H1 (cell line): ENCODE results near the gene POLE4. TPM values are rescaled to one million over a fixed set of nuclear protein-coding genes. Genes with fewer than 3 reads are reported as not detected.

Source experiments
- ASH2L ChIP-seq: fragments of 200-600, 300-600 bp; sonication (generic); IDR thresholded peaks from one replicate; pipeline ENCODE4 v1.7.1; 2017; ENCODE audit warnings: low read length
- CBX5 ChIP-seq: fragments of 300-800, 300-1000 bp; sonication (generic); IDR thresholded peaks from 2 replicates; pipeline ENCODE4 v1.7.1; 2016; ENCODE audit warnings: antibody characterized with exemption, low read length, low read depth
- HDAC6 ChIP-seq: IDR thresholded peaks from one replicate; pipeline ENCODE4 v1.7.1; 2012; ENCODE audit warnings: low read depth, mild to moderate bottlenecking, inconsistent platforms, low read length, moderate library complexity
- POU5F1 ChIP-seq: IDR thresholded peaks from 2 replicates; pipeline ENCODE4 v1.6.1; 2011; ENCODE audit warnings: low read depth, mild to moderate bottlenecking, low read length, moderate library complexity
- polyA plus RNA-seq, 7 experiments: library from polyadenylated mRNA; depleted of rRNA in 3 of 7; stranded (reverse) in 5 of 7; unstranded in 2 of 7; fragments of >200 nt in 5 of 7; fragments of 200-250 nt in 2 of 7; gene quantifications; 1 replicate in 5 of 7; 2 replicates in 1 of 7; 4 replicates in 1 of 7; pipeline versions ENCODE4 v1.2.1 to v1.2.3, GENCODE V29; 2011 to 2013; ENCODE audit warnings: missing spikeins in 2 of 7, mixed read lengths in 2 of 7
- total RNA-seq: library from RNA; stranded (reverse); fragmentation: NEBNext Ultra II Directional; extraction: Animal tissue kit (Norgen Biotek cat#: 25700); gene quantifications from 2 replicates; pipeline ENCODE4 v1.2.1, GENCODE V29; 2021
- TF ChIP-seq, protein P1 (sequence below), 3 experiments: IDR thresholded peaks; 1 replicate in 2 of 3; 2 replicates in 1 of 3; pipeline versions ENCODE4 v1.5.1 to v1.6.1; 2011; ENCODE audit warnings: low read length in 3 of 3, mild to moderate bottlenecking in 3 of 3, inconsistent platforms in 2 of 3, low read depth in 1 of 3, moderate library complexity in 1 of 3; ENCODE audit not compliant: insufficient read depth in 1 of 3; ENCODE audit errors: control extremely low read depth in 1 of 3
- TF ChIP-seq, protein P2 (sequence below): IDR thresholded peaks from 2 replicates; pipeline ENCODE4 v1.6.1; 2011; ENCODE audit warnings: low read depth, mild to moderate bottlenecking, low read length; ENCODE audit not compliant: insufficient read depth

POLE4 gene
- total and polyA plus RNA-seq, 2 of the 8 experiments (the other 6 are each of a cell fraction or from before 2014, with no cell fraction given): 16.7 to 44.7 TPM

DNA sequence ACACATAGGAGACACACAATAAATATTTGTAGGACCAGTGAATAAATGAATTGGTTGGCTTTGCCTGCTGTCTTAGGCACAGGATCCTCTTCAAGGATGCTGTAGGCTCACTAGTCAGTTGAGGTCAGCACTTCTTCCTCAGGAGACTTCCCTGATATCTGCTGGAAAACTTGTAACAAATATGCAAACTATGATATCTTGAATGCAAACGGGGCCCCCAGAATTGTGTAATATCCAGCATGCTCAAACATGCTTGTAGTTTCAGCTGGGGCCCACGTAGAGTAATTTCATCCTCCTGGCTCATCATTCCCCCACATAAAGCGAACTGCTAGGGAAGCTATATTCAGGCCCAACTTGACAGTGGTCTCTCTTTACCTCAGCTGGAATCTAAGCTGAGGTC lies 43.6 kb downstream of the POLE4 start (continued):
- TF ChIP-seq POU5F1 (no peak), ASH2L (no peak), HDAC6 (no peak), CBX5 (no peak)
- TF ChIP-seq, protein P1, sequence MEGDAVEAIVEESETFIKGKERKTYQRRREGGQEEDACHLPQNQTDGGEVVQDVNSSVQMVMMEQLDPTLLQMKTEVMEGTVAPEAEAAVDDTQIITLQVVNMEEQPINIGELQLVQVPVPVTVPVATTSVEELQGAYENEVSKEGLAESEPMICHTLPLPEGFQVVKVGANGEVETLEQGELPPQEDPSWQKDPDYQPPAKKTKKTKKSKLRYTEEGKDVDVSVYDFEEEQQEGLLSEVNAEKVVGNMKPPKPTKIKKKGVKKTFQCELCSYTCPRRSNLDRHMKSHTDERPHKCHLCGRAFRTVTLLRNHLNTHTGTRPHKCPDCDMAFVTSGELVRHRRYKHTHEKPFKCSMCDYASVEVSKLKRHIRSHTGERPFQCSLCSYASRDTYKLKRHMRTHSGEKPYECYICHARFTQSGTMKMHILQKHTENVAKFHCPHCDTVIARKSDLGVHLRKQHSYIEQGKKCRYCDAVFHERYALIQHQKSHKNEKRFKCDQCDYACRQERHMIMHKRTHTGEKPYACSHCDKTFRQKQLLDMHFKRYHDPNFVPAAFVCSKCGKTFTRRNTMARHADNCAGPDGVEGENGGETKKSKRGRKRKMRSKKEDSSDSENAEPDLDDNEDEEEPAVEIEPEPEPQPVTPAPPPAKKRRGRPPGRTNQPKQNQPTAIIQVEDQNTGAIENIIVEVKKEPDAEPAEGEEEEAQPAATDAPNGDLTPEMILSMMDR (IDR thresholded peaks at IDR 0.05; ENCODE audit: control extremely low read depth in 1 of 3, insufficient read depth in 1 of 3, low read depth in 1 of 3, low read length in 3 of 3): no peak
- TF ChIP-seq, protein P2, sequence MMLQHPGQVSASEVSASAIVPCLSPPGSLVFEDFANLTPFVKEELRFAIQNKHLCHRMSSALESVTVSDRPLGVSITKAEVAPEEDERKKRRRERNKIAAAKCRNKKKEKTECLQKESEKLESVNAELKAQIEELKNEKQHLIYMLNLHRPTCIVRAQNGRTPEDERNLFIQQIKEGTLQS: no peak
